SK-N-SH (cell line): Measurements from ENCODE around the gene MTCH1. TPM values are rescaled to one million over a fixed set of nuclear protein-coding genes. Genes with fewer than 3 reads are reported as not detected.

ENCODE experiments used
- CTCF ChIA-PET: fragments of 300-600, 350-600 bp; formaldehyde crosslinking; extraction: SDS; loops from one replicate; lab custom pipeline; 2021; lab: Yijun Ruan, JAX
- POLR2A ChIA-PET: fragments of 350-600 bp; sonication (Branson Sonifier 250); formaldehyde crosslinking; extraction: SDS; loops from one replicate; lab custom pipeline; 2020; ENCODE audit warnings: antibody characterized with exemption, inconsistent platforms; lab: Yijun Ruan, JAX
- DNase-seq: peaks from one replicate; pipeline ENCODE4 v3.0.0; 2012
- H2AFZ ChIP-seq: fragments of 200-600 bp; sonication (generic); 2 replicates; pipeline ENCODE4 v1.8.1; 2016; ENCODE audit warnings: antibody characterized with exemption, mild to moderate bottlenecking, low read depth
- H3F3A ChIP-seq: fragments of 200-600 bp; sonication (generic); replicated peaks from 2 replicates; pipeline ENCODE3; 2016; ENCODE audit warnings: antibody characterized with exemption, mild to moderate bottlenecking; ENCODE audit not compliant: insufficient read depth
- H3K27ac ChIP-seq, 2 experiments: fragments of 200-500 bp in 1 of 2; fragments of 200-600 bp in 1 of 2; sonication (Bioruptor generic) in 1 of 2; sonication (generic), shearing (Covaris generic) in 1 of 2; 2 replicates each; pipeline versions ENCODE4 v1.5.1 to v1.6.1; 2014 to 2016; ENCODE audit warnings: low read depth in 2 of 2, inconsistent platforms in 1 of 2, low read length in 1 of 2, mild to moderate bottlenecking in 1 of 2, mixed read lengths in 1 of 2
- H3K27me3 ChIP-seq: fragments of 200-600 bp; sonication (generic), shearing (Covaris generic); 2 replicates; pipeline ENCODE4 v1.6.1; 2016; ENCODE audit warnings: mixed run types; ENCODE audit not compliant: insufficient read depth
- H3K36me3 ChIP-seq, 2 experiments: fragments of 200-500 bp in 1 of 2; fragments of 200-600 bp in 1 of 2; sonication (Bioruptor generic) in 1 of 2; sonication (generic) in 1 of 2; replicated peaks in 1 of 2; 2 replicates each; pipeline versions ENCODE3 to v1.5.1; 2014 to 2016; ENCODE audit warnings: low read length in 1 of 2, mild to moderate bottlenecking in 1 of 2; ENCODE audit not compliant: insufficient read depth in 2 of 2, control insufficient read depth in 1 of 2
- H3K4me1 ChIP-seq, 2 experiments: fragments of 200-500 bp in 1 of 2; fragments of 200-600 bp in 1 of 2; sonication (Bioruptor generic) in 1 of 2; sonication (generic), shearing (Covaris generic) in 1 of 2; 2 replicates each; pipeline versions ENCODE4 v1.5.1 to v1.6.1; 2014 to 2016; ENCODE audit warnings: low read depth in 1 of 2, low read length in 1 of 2, mixed run types in 1 of 2; ENCODE audit not compliant: insufficient read depth in 2 of 2, control insufficient read depth in 1 of 2
- H3K4me2 ChIP-seq: fragments of 200-600 bp; sonication (generic), shearing (Covaris generic); 2 replicates; pipeline ENCODE4 v1.6.1; 2017; ENCODE audit warnings: mixed run types
- H3K4me3 ChIP-seq, 2 experiments: fragments of 200-500 bp in 1 of 2; fragments of 200-600 bp in 1 of 2; sonication (Bioruptor generic) in 1 of 2; sonication (generic), shearing (Covaris generic) in 1 of 2; 2 replicates each; pipeline versions ENCODE4 v1.5.1 to v1.8.1; 2014 to 2016; ENCODE audit warnings: low read depth in 2 of 2, inconsistent platforms in 1 of 2, low read length in 1 of 2, mild to moderate bottlenecking in 1 of 2, mixed read lengths in 1 of 2, moderate library complexity in 1 of 2
- H3K79me2 ChIP-seq: fragments of 200-600 bp; sonication (generic); 2 replicates; pipeline ENCODE4 v1.8.1; 2017; ENCODE audit warnings: mild to moderate bottlenecking; ENCODE audit not compliant: insufficient read depth
- H3K9ac ChIP-seq: fragments of 200-600 bp; sonication (generic); 2 replicates; pipeline ENCODE4 v1.6.1; 2017; ENCODE audit warnings: mixed run types
- H3K9me2 ChIP-seq: fragments of 200-600 bp; sonication (generic); 2 replicates; pipeline ENCODE4 v1.6.1; 2017; ENCODE audit warnings: mixed run types
- H3K9me3 ChIP-seq: fragments of 200-600 bp; sonication (generic); 2 replicates; pipeline ENCODE4 v1.6.1; 2017; ENCODE audit warnings: mixed run types, mild to moderate bottlenecking, moderate library complexity
- H4K20me1 ChIP-seq: fragments of 200-600 bp; sonication (generic); 2 replicates; pipeline ENCODE4 v1.6.1; 2017; ENCODE audit warnings: mild to moderate bottlenecking, mixed run types; ENCODE audit not compliant: insufficient read depth
- CHD2 ChIP-seq: fragments of 150-350 bp; IDR thresholded peaks from 2 replicates; pipeline ENCODE4 v1.6.1; 2018; ENCODE audit warnings: low read length; ENCODE audit not compliant: partially characterized antibody
- ELF1 ChIP-seq: IDR thresholded peaks from 2 replicates; pipeline ENCODE4 v1.4.0; 2012
- GABPA ChIP-seq: IDR thresholded peaks from 2 replicates; pipeline ENCODE4 v1.4.0; 2012; ENCODE audit warnings: low read depth, mild to moderate bottlenecking
- GATA2 ChIP-seq: sonication (generic); formaldehyde crosslinking; IDR thresholded peaks from 2 replicates; pipeline ENCODE4 v1.5.0; 2020; ENCODE audit warnings: mild to moderate bottlenecking, missing genetic modification reagents
- IRF3 ChIP-seq: fragments of 150-350 bp; IDR thresholded peaks from 2 replicates; pipeline ENCODE4 v1.6.1; 2016; ENCODE audit warnings: mild to moderate bottlenecking, low read depth, low read length
- JUND ChIP-seq: IDR thresholded peaks from 2 replicates; pipeline ENCODE4 v1.4.0; 2012
- MAX ChIP-seq: IDR thresholded peaks from 2 replicates; pipeline ENCODE4 v1.4.0; 2012; ENCODE audit warnings: low read depth
- NFIC ChIP-seq: IDR thresholded peaks from 2 replicates; pipeline ENCODE4 v1.4.0; 2012; ENCODE audit warnings: borderline replicate concordance
- PBX3 ChIP-seq: IDR thresholded peaks from 2 replicates; pipeline ENCODE4; 2012
- RCOR1 ChIP-seq: fragments of 150-350 bp; IDR thresholded peaks from 2 replicates; pipeline ENCODE4 v1.6.1; 2017; ENCODE audit warnings: antibody characterized with exemption, low read length
- RFX5 ChIP-seq: IDR thresholded peaks from 2 replicates; pipeline ENCODE4 v1.6.1; 2012; ENCODE audit warnings: mild to moderate bottlenecking, improper control_type of control experiment, low read length
- RXRA ChIP-seq: IDR thresholded peaks from 2 replicates; pipeline ENCODE4 v1.4.0; 2012; ENCODE audit warnings: low read depth, mild to moderate bottlenecking, borderline replicate concordance
- TAF1 ChIP-seq: IDR thresholded peaks from 2 replicates; pipeline ENCODE4 v1.6.1; 2012; ENCODE audit warnings: low read depth, mild to moderate bottlenecking, low read length, moderate library complexity, borderline replicate concordance
- TCF12 ChIP-seq: IDR thresholded peaks from 2 replicates; pipeline ENCODE4 v1.4.0; 2012
- TEAD4 ChIP-seq: IDR thresholded peaks from 2 replicates; pipeline ENCODE4 v1.4.0; 2012; ENCODE audit warnings: mild to moderate bottlenecking, borderline replicate concordance; ENCODE audit not compliant: insufficient read depth
- USF1 ChIP-seq: IDR thresholded peaks from 2 replicates; pipeline ENCODE4 v1.4.0; 2012; ENCODE audit warnings: low read depth, borderline replicate concordance
- YY1 ChIP-seq: IDR thresholded peaks from 2 replicates; pipeline ENCODE4 v1.4.0; 2012; ENCODE audit warnings: low read depth, mild to moderate bottlenecking
- WGBS: methylation state at CpG from one replicate; pipeline ENCODE4 v1.1.6; 2017; ENCODE audit warnings: low lambda C conversion rate; 5-methylcytosine and 5-hydroxymethylcytosine counted together
- polyA plus RNA-seq, 3 experiments: library from polyadenylated mRNA; depleted of rRNA; stranded (reverse); fragments of >200 nt; gene quantifications; 2 replicates each; pipeline ENCODE4 v1.2.3, GENCODE V29; 2012

MTCH1 gene
- polyA plus RNA-seq, 1 of the 3 experiments (the other 2 are of a cell fraction), result 151 TPM

GRCh38 chr6:37011656-37012378 lies 25.8 kb upstream of the MTCH1 start:
- Histone ChIP-seq H3K4me3 (no peak overlapping the region), H3K4me2 (no peak overlapping the region), H3F3A (no peaks in the 10 kb centered on the region), H3K79me2 (no peaks in the 10 kb centered on the region), H3K9ac (no peak overlapping the region), H2AFZ (no peak overlapping the region), H3K9me2 (no peaks in the 10 kb centered on the region), H3K27me3 (no peaks in the 10 kb centered on the region), H3K9me3 (no peaks in the 10 kb centered on the region), H4K20me1 (no peaks in the 10 kb centered on the region), H3K36me3 (no peaks in the 10 kb centered on the region), H3K27ac (no peak overlapping the region), H3K4me1 (no peaks in the 10 kb centered on the region)
- TF ChIP-seq YY1, result no peak
- TF ChIP-seq MAX, result no peak
- TF ChIP-seq PBX3, result no peak
- no peak for TF ChIP-seq JUND
- TF ChIP-seq IRF3, result no peak
- no peak for TF ChIP-seq TCF12
- TF ChIP-seq RXRA, result no peak
- TF ChIP-seq GABPA, result no peak
- no peak for TF ChIP-seq CHD2
- no peak for TF ChIP-seq RFX5
- TF ChIP-seq NFIC, result no peak
- TF ChIP-seq USF1, result no peak
- no peak for TF ChIP-seq RCOR1
- TF ChIP-seq ELF1, result no peak
- no peak for TF ChIP-seq TEAD4
- no peak for TF ChIP-seq GATA2 (CRISPR knock-in tag)
- ChIA-PET POLR2A (no interaction called here), CTCF (interaction anchor here (0.7 to 3.3 kb wide), 5 partner anchors 8 to 199 kb away, joined by 3 to 12 read pairs (median 10); partner anchors contain the start of gene C6orf89)
- DNase-seq, result no peak
- WGBS, result 80% methylated on average over 7 of the region's 11 CpGs

GRCh38 chr6:37010402-37010892 lies 24.5 kb upstream of the MTCH1 start:
- POLR2A ChIA-PET, result no interaction called here
- CTCF ChIA-PET, result interaction anchor here (0.7 to 3.0 kb wide), 5 partner anchors 9 to 245 kb away, joined by 3 to 12 read pairs (median 5); partner anchors contain the start of gene C6orf89
- Histone ChIP-seq H3K9me2 (no peaks in the 10 kb centered on the region), H4K20me1 (no peaks in the 10 kb centered on the region), H3K79me2 (no peaks in the 10 kb centered on the region), H3K4me2 (no peak overlapping the region)
- TF ChIP-seq RFX5 (no peak), TAF1 (no peak), TEAD4 (no peak)
- TF ChIP-seq, all 33 proteins: peak for 0
- H3K4me3 ChIP-seq, result no peak overlapping the region
- no peak overlapping the region for H2AFZ ChIP-seq
- 87% methylated on average over 8 of the region's 10 CpGs for WGBS
- H3K9ac ChIP-seq, result no peak overlapping the region
- no peaks in the 10 kb centered on the region for H3K4me1 ChIP-seq
- no peaks in the 10 kb centered on the region for H3K9me3 ChIP-seq
- DNase-seq, result no peak
- no peaks in the 10 kb centered on the region for H3K36me3 ChIP-seq
- no peaks in the 10 kb centered on the region for H3K27me3 ChIP-seq
- H3K27ac ChIP-seq, result no peak overlapping the region
- H3F3A ChIP-seq, result no peaks in the 10 kb centered on the region
